MM.1S (cell line): Measurements from ENCODE around the gene FOXP1.

Source experiments
- CTCF ChIP-seq: fragments of 300-600 bp; sonication (generic); IDR thresholded peaks from 2 replicates; pipeline ENCODE4 v1.5.1; 2016; ENCODE audit warnings: antibody characterized with exemption, low read length, mixed read lengths
- EZH2 ChIP-seq: fragments of 300-600 bp; sonication (generic); optimal IDR thresholded peaks from 2 replicates; pipeline ENCODE3; 2017; ENCODE audit warnings: low read depth, mild to moderate bottlenecking, antibody characterized with exemption, low read length, mixed read lengths

- no peak for TF ChIP-seq CTCF
- no peak for TF ChIP-seq EZH2
Measured at GRCh38 chr3:70911719-70912118, 671.8 kb downstream of the FOXP1 start.
